GM12878 (cell line): ENCODE data around the gene IRF2BPL. TPM values are rescaled to one million over a fixed set of nuclear protein-coding genes. Genes with fewer than 3 reads are reported as not detected.

Experiments used
- ATAC-seq: fragments of 200-7000 bp; cut with Tn5 transposase; 3 replicates; pipeline ENCODE4 v1.9.1; 2020; ENCODE audit warnings: mild to moderate bottlenecking, moderate library complexity
- BruUV-seq: library from RNA; stranded (reverse); fragments of 400-500 nt; replicated peaks from 2 replicates; lab custom pipeline; 2021; lab: Mats Ljungman, UMichigan
- CTCF ChIA-PET: fragments of 300-600 bp; sonication (Branson Sonifier 250); formaldehyde crosslinking; extraction: SDS; loops from one replicate; lab custom pipeline; 2021; ENCODE audit warnings: inconsistent platforms; lab: Yijun Ruan, JAX
- POLR2A ChIA-PET: fragments of 350-600 bp; formaldehyde crosslinking; extraction: SDS; loops from one replicate; lab custom pipeline; 2021; ENCODE audit warnings: inconsistent platforms; lab: Charles Lee
- RAD21 ChIA-PET: fragments of 300-600 bp; sonication (Branson Sonifier 250); formaldehyde crosslinking; loops from one replicate; lab custom pipeline; 2023; ENCODE audit warnings: antibody characterized with exemption; ENCODE audit not compliant: unreplicated experiment; lab: Charles Lee
- SMC1A ChIA-PET: fragments of 300-600 bp; sonication (Branson Sonifier 250); formaldehyde crosslinking; loops from one replicate; lab custom pipeline; 2023; ENCODE audit not compliant: unreplicated experiment, uncharacterized antibody; lab: Charles Lee
- DNase-seq: peaks from one replicate; pipeline ENCODE4 v3.0.0-alpha.2; 2011; ENCODE audit warnings: low read depth, low spot score
- FAIRE-seq: peaks from 3 replicates; lab custom pipeline; 2011; peaks lifted over from hg19 to GRCh38; lab: Jason Lieb, UNC
- H2AFZ ChIP-seq: 2 replicates; pipeline ENCODE4 v1.6.0; 2011; ENCODE audit warnings: low read depth, low read length, control low read depth; ENCODE audit not compliant: control insufficient read depth
- H3K27ac ChIP-seq: 2 replicates; pipeline ENCODE4 v1.5.1; 2011; ENCODE audit warnings: control low read depth; ENCODE audit not compliant: control insufficient read depth, insufficient read depth
- H3K27me3 ChIP-seq, 2 experiments: replicated peaks in 1 of 2; 2 replicates each; pipeline versions ENCODE4 v1.6.0 to v1.6.1; 2011; ENCODE audit warnings: low read length in 1 of 2; ENCODE audit not compliant: control insufficient read depth in 2 of 2, insufficient read depth in 2 of 2
- H3K36me3 ChIP-seq, 2 experiments: 2 replicates each; pipeline ENCODE4 v1.5.1; 2011; ENCODE audit warnings: low read length in 1 of 2; ENCODE audit not compliant: control insufficient read depth in 2 of 2, insufficient read depth in 2 of 2
- H3K4me1 ChIP-seq: 2 replicates; pipeline ENCODE4 v1.6.1; 2011; ENCODE audit warnings: mild to moderate bottlenecking, low read length, moderate library complexity, mixed read lengths; ENCODE audit not compliant: control insufficient read depth, insufficient read depth
- H3K4me2 ChIP-seq: 2 replicates; pipeline ENCODE4 v1.6.0; 2011; ENCODE audit warnings: control low read depth; ENCODE audit not compliant: control insufficient read depth, insufficient read depth
- H3K4me3 ChIP-seq: fragments of 200-600 bp; sonication (generic); 2 replicates; pipeline ENCODE4 v1.5.1; 2016
- H3K79me2 ChIP-seq: 2 replicates; pipeline ENCODE4 v1.6.0; 2011; ENCODE audit warnings: low read length; ENCODE audit not compliant: control insufficient read depth, insufficient read depth
- H3K9ac ChIP-seq: 2 replicates; pipeline ENCODE4 v1.8.0; 2011; ENCODE audit warnings: low read length, control low read depth, mixed read lengths; ENCODE audit not compliant: control insufficient read depth, insufficient read depth
- H3K9me3 ChIP-seq: replicated peaks from 3 replicates; pipeline ENCODE4 v1.5.1; 2011; ENCODE audit warnings: mild to moderate bottlenecking, low read length; ENCODE audit not compliant: control insufficient read depth, insufficient read depth
- H4K20me1 ChIP-seq: 2 replicates; pipeline ENCODE4 v1.6.0; 2011; ENCODE audit not compliant: control insufficient read depth, insufficient read depth
- BHLHE40 ChIP-seq, 2 experiments: fragments of 450-650 bp in 1 of 2; IDR thresholded peaks; 2 replicates each; pipeline ENCODE4 v1.6.1; 2011 to 2017; ENCODE audit warnings: low read depth in 2 of 2, borderline replicate concordance in 1 of 2, improper control_type of control experiment in 1 of 2, low read length in 1 of 2, mild to moderate bottlenecking in 1 of 2
- CHD2 ChIP-seq: IDR thresholded peaks from 2 replicates; pipeline ENCODE4 v1.6.1; 2011; ENCODE audit warnings: low read depth, low read length, improper control_type of control experiment, borderline replicate concordance
- DPF2 ChIP-seq: fragments of 450-650 bp; IDR thresholded peaks from 2 replicates; pipeline ENCODE4 v1.6.1; 2017; ENCODE audit warnings: mild to moderate bottlenecking
- ELK1 ChIP-seq: IDR thresholded peaks from 2 replicates; pipeline ENCODE4 v1.6.1; 2012; ENCODE audit warnings: low read depth, low read length, improper control_type of control experiment
- GABPA ChIP-seq: IDR thresholded peaks from 2 replicates; pipeline ENCODE4 v1.6.1; 2014; ENCODE audit warnings: antibody characterized with exemption, low read depth, mild to moderate bottlenecking, inconsistent platforms
- HDAC2 ChIP-seq: fragments of 200-600 bp; sonication (generic); IDR thresholded peaks from 2 replicates; pipeline ENCODE4 v1.6.1; 2017
- IKZF1 ChIP-seq: fragments of 450-650 bp; conservative IDR thresholded peaks from 2 replicates; pipeline ENCODE4 v1.6.1; 2017; ENCODE audit warnings: antibody characterized with exemption, mild to moderate bottlenecking
- IKZF2 ChIP-seq, 2 experiments: fragments of 450-650 bp; IDR thresholded peaks; 2 replicates each; pipeline ENCODE4 v1.6.1; 2017; ENCODE audit warnings: mild to moderate bottlenecking in 2 of 2, moderate library complexity in 2 of 2
- JUNB ChIP-seq: IDR thresholded peaks from 2 replicates; pipeline ENCODE4 v1.6.1; 2016; ENCODE audit warnings: antibody characterized with exemption, mild to moderate bottlenecking
- KLF5 ChIP-seq: fragments of 450-650 bp; IDR thresholded peaks from 2 replicates; pipeline ENCODE4 v1.6.1; 2014; ENCODE audit warnings: mild to moderate bottlenecking; ENCODE audit not compliant: partially characterized antibody
- MEF2A ChIP-seq: IDR thresholded peaks from 2 replicates; pipeline ENCODE4 v1.6.1; 2011; ENCODE audit warnings: low read depth, mild to moderate bottlenecking, low read length, moderate library complexity; ENCODE audit not compliant: insufficient read depth
- MTA2 ChIP-seq: fragments of 450-650 bp; IDR thresholded peaks from 2 replicates; pipeline ENCODE4 v1.6.1; 2016; ENCODE audit warnings: low read depth, mild to moderate bottlenecking, moderate library complexity
- RUNX3 ChIP-seq: IDR thresholded peaks from 2 replicates; pipeline ENCODE4 v1.6.1; 2012; ENCODE audit warnings: low read length, inconsistent platforms
- SIN3A ChIP-seq: IDR thresholded peaks from 2 replicates; pipeline ENCODE4 v1.6.1; 2012; ENCODE audit warnings: low read depth, low read length, improper control_type of control experiment
- SPI1 ChIP-seq: IDR thresholded peaks from 2 replicates; pipeline ENCODE4 v1.6.1; 2011; ENCODE audit warnings: low read depth, mild to moderate bottlenecking, low read length, moderate library complexity, borderline replicate concordance; ENCODE audit not compliant: insufficient read depth
- SREBF1 ChIP-seq: IDR thresholded peaks from 2 replicates; pipeline ENCODE4 v1.6.1; 2012; ENCODE audit warnings: mild to moderate bottlenecking, low read length
- SUPT20H ChIP-seq: IDR thresholded peaks from 2 replicates; pipeline ENCODE4 v1.6.1; 2011; ENCODE audit warnings: low read depth, mild to moderate bottlenecking, low read length, moderate library complexity, borderline replicate concordance; ENCODE audit not compliant: control insufficient read depth
- ZNF217 ChIP-seq: fragments of 450-650 bp; IDR thresholded peaks from 2 replicates; pipeline ENCODE4 v1.6.1; 2017; ENCODE audit warnings: antibody characterized with exemption, mild to moderate bottlenecking
- ZNF24 ChIP-seq: fragments of 450-650 bp; IDR thresholded peaks from 2 replicates; pipeline ENCODE4 v1.6.1; 2017; ENCODE audit warnings: antibody characterized with exemption, mild to moderate bottlenecking
- WGBS: methylation state at CpG from one replicate; pipeline ENCODE4 v1.1.6; 2016; ENCODE audit warnings: low lambda C conversion rate; ENCODE audit not compliant: insufficient replicate concordance, insufficient coverage; ENCODE audit errors: missing lambda C conversion rate; 5-methylcytosine and 5-hydroxymethylcytosine counted together
- in situ Hi-C: fragments of 300-500 bp; cut with MboI; formaldehyde crosslinking; loops from 9 replicates; pipeline ENCODE4 v1.14.3; 2018; ENCODE audit warnings: mixed read lengths
- intact Hi-C: fragments of 100-400 bp; cut with micrococcal nuclease; formaldehyde crosslinking; loops from one replicate; pipeline ENCODE4 v1.14.2; 2022; ENCODE audit not compliant: unreplicated experiment
- polyA plus RNA-seq, 11 experiments: library from polyadenylated mRNA; depleted of rRNA in 4 of 11; unstranded in 6 of 11; stranded (reverse) in 5 of 11; fragments of >200 nt; fragmentation: Nextera tagmentation in 4 of 11; fragmentation: Illumina TruSeq in 1 of 11; extraction: Ambion mirVana in 4 of 11; extraction: Trizol in 1 of 11; gene quantifications; 1 replicate in 1 of 11; 2 replicates in 10 of 11; pipeline versions ENCODE4 v1.2.1 to v1.2.3, GENCODE V29; 2011 to 2016; ENCODE audit warnings: inconsistent platforms in 2 of 11, missing spikeins in 2 of 11, low read depth in 1 of 11
- total RNA-seq, 4 experiments: library from RNA; depleted of rRNA in 3 of 4; stranded (reverse); fragments of >200 nt in 3 of 4; fragmentation: Illumina TruSeq in 1 of 4; extraction: Trizol in 1 of 4; gene quantifications; 2 replicates each; pipeline versions ENCODE4 v1.2.1 to v1.2.3, GENCODE V29; 2013 to 2021
- TF ChIP-seq, protein P1 (sequence below), 3 experiments: IDR thresholded peaks in 2 of 3; conservative IDR thresholded peaks in 1 of 3; 2 replicates each; pipeline ENCODE4 v1.5.1; 2011; ENCODE audit warnings: low read depth in 3 of 3, low read length in 3 of 3, mild to moderate bottlenecking in 3 of 3, control low read depth in 2 of 3, moderate library complexity in 2 of 3, inconsistent platforms in 1 of 3, mixed read lengths in 1 of 3; ENCODE audit not compliant: control insufficient read depth in 2 of 3, insufficient read depth in 1 of 3; ENCODE audit errors: extremely low read depth in 1 of 3

Gene IRF2BPL
- total and polyA plus RNA-seq, 10 of the 15 experiments (the other 5 are each of a cell fraction or from before 2014, with no cell fraction given): 1.2 to 34.5 (median 3.1) TPM

GRCh38 chr14:77023001-77023996 is 5.2 kb downstream of the IRF2BPL start:
- ChIA-PET RAD21 (interaction anchor here (0.7 to 5.6 kb wide), 30 partner anchors 14 to 110 kb away, joined by 3 to 60 read pairs (median 5); no protein-coding TSS in a partner anchor), CTCF (interaction anchor here (0.6 to 3.3 kb wide), 24 partner anchors 9 to 1586 kb away, joined by 3 to 22 read pairs (median 4); no protein-coding TSS in a partner anchor), POLR2A (interaction anchor here (0.8 to 4.5 kb wide), 19 partner anchors 11 to 110 kb away, joined by 3 to 40 read pairs (median 5); no protein-coding TSS in a partner anchor), SMC1A (interaction anchor here (0.7 to 4.5 kb wide), 28 partner anchors 9 to 110 kb away, joined by 3 to 66 read pairs (median 5); no protein-coding TSS in a partner anchor)
- WGBS: 64% methylated on average over 17 of the region's 17 CpGs
- no peaks in the 10 kb centered on the region for H3K27me3 ChIP-seq
- no peak overlapping the region for H3K9ac ChIP-seq
- H3K79me2 ChIP-seq: peaks cover 43% of the 10 kb centered on the region
- ATAC-seq: peak; percentile 7
- no peak for FAIRE-seq
- in situ Hi-C loops (no loop called here), intact Hi-C loops (no loop called here)
- H3K4me2 ChIP-seq: peak overlapping the region; percentile 74
- DNase-seq: no peak
- H4K20me1 ChIP-seq: no peaks in the 10 kb centered on the region
- no peak overlapping the region for H2AFZ ChIP-seq
- no TSS peak for BruUV-seq
- peak overlapping the region; percentile 56 for H3K27ac ChIP-seq
- H3K4me3 ChIP-seq: no peak overlapping the region
- peaks cover 51% of the 10 kb centered on the region for H3K4me1 ChIP-seq
- no peaks in the 10 kb centered on the region for H3K9me3 ChIP-seq
- peaks cover 4 to 7% of the 10 kb centered on the region in 2 experiments; a peak in 3 of 4 replicates for H3K36me3 ChIP-seq
- no peak for TF ChIP-seq KLF5
- 0 out of 2 replicates have a peak, but pooled peaks have one; percentile 45 for TF ChIP-seq DPF2
- no peak for TF ChIP-seq GABPA
- TF ChIP-seq ZNF217: no peak
- TF ChIP-seq MEF2A: 0 out of 2 replicates have a peak, but pooled peaks have one; percentile 11
- TF ChIP-seq ELK1: no peak
- TF ChIP-seq RUNX3: peak; percentile 31; the same call in 1 of the 2 replicates
- peak; percentile 85 to 91 for TF ChIP-seq BHLHE40 (IDR thresholded peaks at IDR 0.05; ENCODE audit: borderline replicate concordance in 1 of 2, low read depth in 2 of 2, low read length in 1 of 2)
- TF ChIP-seq IKZF2 (IDR thresholded peaks at IDR 0.05): peak; percentile 65 to 69; a peak in 3 of 4 replicates
- no peak for TF ChIP-seq SPI1
- 0 out of 2 replicates have a peak, but pooled peaks have one; percentile 28 for TF ChIP-seq ZNF24
- no peak for TF ChIP-seq SUPT20H
- TF ChIP-seq SREBF1: no peak
- TF ChIP-seq MTA2: peak; percentile 58; the same call in 1 of the 2 replicates
- TF ChIP-seq, protein P1, sequence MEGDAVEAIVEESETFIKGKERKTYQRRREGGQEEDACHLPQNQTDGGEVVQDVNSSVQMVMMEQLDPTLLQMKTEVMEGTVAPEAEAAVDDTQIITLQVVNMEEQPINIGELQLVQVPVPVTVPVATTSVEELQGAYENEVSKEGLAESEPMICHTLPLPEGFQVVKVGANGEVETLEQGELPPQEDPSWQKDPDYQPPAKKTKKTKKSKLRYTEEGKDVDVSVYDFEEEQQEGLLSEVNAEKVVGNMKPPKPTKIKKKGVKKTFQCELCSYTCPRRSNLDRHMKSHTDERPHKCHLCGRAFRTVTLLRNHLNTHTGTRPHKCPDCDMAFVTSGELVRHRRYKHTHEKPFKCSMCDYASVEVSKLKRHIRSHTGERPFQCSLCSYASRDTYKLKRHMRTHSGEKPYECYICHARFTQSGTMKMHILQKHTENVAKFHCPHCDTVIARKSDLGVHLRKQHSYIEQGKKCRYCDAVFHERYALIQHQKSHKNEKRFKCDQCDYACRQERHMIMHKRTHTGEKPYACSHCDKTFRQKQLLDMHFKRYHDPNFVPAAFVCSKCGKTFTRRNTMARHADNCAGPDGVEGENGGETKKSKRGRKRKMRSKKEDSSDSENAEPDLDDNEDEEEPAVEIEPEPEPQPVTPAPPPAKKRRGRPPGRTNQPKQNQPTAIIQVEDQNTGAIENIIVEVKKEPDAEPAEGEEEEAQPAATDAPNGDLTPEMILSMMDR (IDR thresholded peaks at IDR 0.05 in 2 of 3, conservative IDR thresholded peaks at IDR 0.05 in 1 of 3; ENCODE audit: control insufficient read depth in 2 of 3, extremely low read depth in 1 of 3, insufficient read depth in 1 of 3, low read depth in 3 of 3, low read length in 3 of 3): 0 out of 6 replicates have a peak, but pooled peaks of 2 of the 3 experiments have one; percentile 2 to 14
- peak; percentile 28; the same call in 1 of the 2 replicates for TF ChIP-seq JUNB
- TF ChIP-seq CHD2: no peak
- no peak for TF ChIP-seq HDAC2
- peak; percentile 79; the same call in 1 of the 2 replicates for TF ChIP-seq IKZF1
- no peak for TF ChIP-seq SIN3A
